GM23338 (cell line): ENCODE data around the gene GEMIN8. TPM values are rescaled to one million over a fixed set of nuclear protein-coding genes. Genes with fewer than 3 reads are reported as not detected.

ENCODE experiments used
- ATAC-seq: fragments of 200-7000 bp; cut with Tn5 transposase; 3 replicates; pipeline ENCODE4 v1.9.1; 2020
- DNase-seq: peaks from one replicate; pipeline ENCODE4 v3.0.0-alpha.2; 2015; ENCODE audit warnings: low spot score
- H2AFZ ChIP-seq: fragments of 200-600 bp; sonication (generic); 2 replicates; pipeline ENCODE4 v1.8.0; 2016; ENCODE audit warnings: antibody characterized with exemption, mild to moderate bottlenecking, moderate library complexity
- H3F3A ChIP-seq: fragments of 200-600 bp; sonication (generic); replicated peaks from 2 replicates; pipeline ENCODE4 v1.8.0; 2017; ENCODE audit warnings: antibody characterized with exemption, mixed run types, low read depth
- H3K27ac ChIP-seq: fragments of 200-600 bp; sonication (generic); 2 replicates; pipeline ENCODE4 v1.6.1; 2016; ENCODE audit warnings: low read depth
- H3K27me3 ChIP-seq: fragments of 200-600 bp; sonication (generic); 2 replicates; pipeline ENCODE4 v1.8.0; 2016; ENCODE audit warnings: mild to moderate bottlenecking, mixed run types, moderate library complexity; ENCODE audit not compliant: insufficient read depth
- H3K36me3 ChIP-seq: fragments of 200-600 bp; sonication (generic); 2 replicates; pipeline ENCODE4 v1.8.0; 2016; ENCODE audit warnings: mild to moderate bottlenecking; ENCODE audit not compliant: insufficient read depth
- H3K4me1 ChIP-seq: fragments of 200-600 bp; sonication (generic); 2 replicates; pipeline ENCODE4 v1.8.0; 2016; ENCODE audit warnings: mild to moderate bottlenecking, moderate library complexity; ENCODE audit not compliant: insufficient read depth
- H3K4me2 ChIP-seq: fragments of 200-600 bp; sonication (generic); 2 replicates; pipeline ENCODE4 v1.7.1; 2017; ENCODE audit warnings: mixed run types
- H3K4me3 ChIP-seq: fragments of 200-600 bp; sonication (generic); 2 replicates; pipeline ENCODE4 v1.6.1; 2016; ENCODE audit warnings: mixed run types
- H3K79me2 ChIP-seq: fragments of 200-600 bp; sonication (generic); replicated peaks from 2 replicates; pipeline ENCODE4 v1.8.0; 2017; ENCODE audit warnings: mild to moderate bottlenecking; ENCODE audit not compliant: insufficient read depth
- H3K9me2 ChIP-seq: fragments of 200-600 bp; sonication (generic); 2 replicates; pipeline ENCODE4 v1.8.0; 2017; ENCODE audit not compliant: insufficient read depth
- H4K20me1 ChIP-seq: fragments of 200-600 bp; sonication (generic); replicated peaks from 2 replicates; pipeline ENCODE4 v1.8.0; 2017; ENCODE audit warnings: mild to moderate bottlenecking; ENCODE audit not compliant: insufficient read depth
- H3K27ac Mint-ChIP-seq: 2 replicates; pipeline ENCODE4 v1.8.0; 2020; ENCODE audit warnings: inconsistent platforms, mild to moderate bottlenecking, moderate library complexity, mixed read lengths
- H3K27me3 Mint-ChIP-seq: 3 replicates; pipeline ENCODE4 v1.8.0; 2022; ENCODE audit warnings: low read depth, mild to moderate bottlenecking, moderate library complexity, mixed read lengths, inconsistent platforms; ENCODE audit not compliant: insufficient read depth, poor library complexity
- H3K36me3 Mint-ChIP-seq: 3 replicates; pipeline ENCODE4 v1.8.0; 2021; ENCODE audit warnings: low read depth, mild to moderate bottlenecking, inconsistent platforms, moderate library complexity, mixed read lengths
- H3K4me1 Mint-ChIP-seq: 3 replicates; pipeline ENCODE4 v1.8.0; 2020; ENCODE audit warnings: mild to moderate bottlenecking, inconsistent platforms, mixed read lengths
- H3K4me3 Mint-ChIP-seq: 3 replicates; pipeline ENCODE4 v1.8.0; 2021; ENCODE audit warnings: moderate library complexity, mild to moderate bottlenecking, inconsistent platforms, mixed read lengths
- H3K9me3 Mint-ChIP-seq: 3 replicates; pipeline ENCODE4 v1.8.0; 2020; ENCODE audit warnings: moderate library complexity, mild to moderate bottlenecking, inconsistent platforms, mixed read lengths
- CREB1 ChIP-seq: fragments of 250-450 bp; sonication (Bioruptor Pico); IDR thresholded peaks from 2 replicates; pipeline ENCODE4 v1.5.0; 2020; ENCODE audit warnings: low read depth, mild to moderate bottlenecking, moderate library complexity
- EZH2 ChIP-seq: fragments of 200-600 bp; sonication (generic); IDR thresholded peaks from one replicate; pipeline ENCODE4 v1.8.0; 2017; ENCODE audit warnings: antibody characterized with exemption, mild to moderate bottlenecking, low read depth; ENCODE audit not compliant: unreplicated experiment
- JUNB ChIP-seq: IDR thresholded peaks from one replicate; pipeline ENCODE4 v1.6.1; 2016; ENCODE audit warnings: antibody characterized with exemption; ENCODE audit not compliant: unreplicated experiment
- NANOG ChIP-seq: IDR thresholded peaks from 2 replicates; pipeline ENCODE4 v1.6.1; 2016; ENCODE audit warnings: antibody characterized with exemption, borderline replicate concordance
- POLR2AphosphoS5 ChIP-seq: IDR thresholded peaks from 2 replicates; pipeline ENCODE4 v1.6.1; 2016; ENCODE audit warnings: antibody characterized with exemption, low read depth
- ZNF114 ChIP-seq: fragments of 250-450 bp; sonication (Bioruptor Pico); IDR thresholded peaks from 2 replicates; pipeline ENCODE4 v1.5.0; 2020; ENCODE audit warnings: mild to moderate bottlenecking, moderate library complexity
- ZNF331 ChIP-seq: fragments of 250-450 bp; sonication (Bioruptor Pico); IDR thresholded peaks from 2 replicates; pipeline ENCODE4 v1.5.0; 2020; ENCODE audit warnings: low read depth, mild to moderate bottlenecking, moderate library complexity
- ZNF462 ChIP-seq: fragments of 250-450 bp; sonication (Bioruptor Pico); IDR thresholded peaks from 2 replicates; pipeline ENCODE4 v1.5.0; 2020; ENCODE audit warnings: mild to moderate bottlenecking, moderate library complexity
- polyA plus RNA-seq: library from polyadenylated mRNA; unstranded; fragments of >200 nt; fragmentation: Nextera tagmentation; extraction: Ambion mirVana; gene quantifications from 2 replicates; pipeline ENCODE4 v1.2.1, GENCODE V29; 2016
- total RNA-seq: library from RNA; depleted of rRNA; stranded (reverse); fragments of >200 nt; shearing (Covaris generic); gene quantifications from 2 replicates; pipeline ENCODE4 v1.2.3, GENCODE V29; 2014
- TF ChIP-seq, protein P1 (sequence below): IDR thresholded peaks from one replicate; pipeline ENCODE4 v1.6.1; 2018; ENCODE audit warnings: antibody characterized with exemption; ENCODE audit not compliant: unreplicated experiment

GEMIN8 gene
- total and polyA plus RNA-seq, 2 experiments from 2014 or later, result 16.5 to 19.9 TPM

- H3K27me3 ChIP-seq, result no peaks in the 10 kb centered on the region
- no peaks in the 10 kb centered on the region for H4K20me1 ChIP-seq
- no peaks in the 10 kb centered on the region; the same call in 2 of the 3 replicates for H3K9me3 Mint-ChIP-seq
- DNase-seq, result no peak
- no peaks in the 10 kb centered on the region for H3F3A ChIP-seq
- no peak overlapping the region for H3K4me3 ChIP-seq
- no peak overlapping the region for H3K4me2 ChIP-seq
- no peaks in the 10 kb centered on the region for H3K79me2 ChIP-seq
- H3K27ac Mint-ChIP-seq, result no peak overlapping the region
- peaks cover 12% of the 10 kb centered on the region for H3K4me1 ChIP-seq
- H3K4me1 Mint-ChIP-seq, result peaks cover 13% of the 10 kb centered on the region
- H3K9me2 ChIP-seq, result no peaks in the 10 kb centered on the region
- peaks cover 2% of the 10 kb centered on the region for H3K27me3 Mint-ChIP-seq
- H3K36me3 ChIP-seq, result no peaks in the 10 kb centered on the region
- no peaks in the 10 kb centered on the region for H3K36me3 Mint-ChIP-seq
- TF ChIP-seq CREB1 (CRISPR knock-in tag) (no peak), EZH2 (no peak), ZNF114 (CRISPR knock-in tag) (no peak), ZNF462 (CRISPR knock-in tag) (no peak), ZNF331 (CRISPR knock-in tag) (no peak), NANOG (no peak), POLR2AphosphoS5 (no peak), JUNB (no peak)
- TF ChIP-seq, protein P1, sequence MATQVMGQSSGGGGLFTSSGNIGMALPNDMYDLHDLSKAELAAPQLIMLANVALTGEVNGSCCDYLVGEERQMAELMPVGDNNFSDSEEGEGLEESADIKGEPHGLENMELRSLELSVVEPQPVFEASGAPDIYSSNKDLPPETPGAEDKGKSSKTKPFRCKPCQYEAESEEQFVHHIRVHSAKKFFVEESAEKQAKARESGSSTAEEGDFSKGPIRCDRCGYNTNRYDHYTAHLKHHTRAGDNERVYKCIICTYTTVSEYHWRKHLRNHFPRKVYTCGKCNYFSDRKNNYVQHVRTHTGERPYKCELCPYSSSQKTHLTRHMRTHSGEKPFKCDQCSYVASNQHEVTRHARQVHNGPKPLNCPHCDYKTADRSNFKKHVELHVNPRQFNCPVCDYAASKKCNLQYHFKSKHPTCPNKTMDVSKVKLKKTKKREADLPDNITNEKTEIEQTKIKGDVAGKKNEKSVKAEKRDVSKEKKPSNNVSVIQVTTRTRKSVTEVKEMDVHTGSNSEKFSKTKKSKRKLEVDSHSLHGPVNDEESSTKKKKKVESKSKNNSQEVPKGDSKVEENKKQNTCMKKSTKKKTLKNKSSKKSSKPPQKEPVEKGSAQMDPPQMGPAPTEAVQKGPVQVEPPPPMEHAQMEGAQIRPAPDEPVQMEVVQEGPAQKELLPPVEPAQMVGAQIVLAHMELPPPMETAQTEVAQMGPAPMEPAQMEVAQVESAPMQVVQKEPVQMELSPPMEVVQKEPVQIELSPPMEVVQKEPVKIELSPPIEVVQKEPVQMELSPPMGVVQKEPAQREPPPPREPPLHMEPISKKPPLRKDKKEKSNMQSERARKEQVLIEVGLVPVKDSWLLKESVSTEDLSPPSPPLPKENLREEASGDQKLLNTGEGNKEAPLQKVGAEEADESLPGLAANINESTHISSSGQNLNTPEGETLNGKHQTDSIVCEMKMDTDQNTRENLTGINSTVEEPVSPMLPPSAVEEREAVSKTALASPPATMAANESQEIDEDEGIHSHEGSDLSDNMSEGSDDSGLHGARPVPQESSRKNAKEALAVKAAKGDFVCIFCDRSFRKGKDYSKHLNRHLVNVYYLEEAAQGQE, result no peak
- H3K27ac ChIP-seq, result no peak overlapping the region
- H3K4me3 Mint-ChIP-seq, result no peak overlapping the region
- H2AFZ ChIP-seq, result peak overlapping the region; percentile 69; the same call in 1 of the 2 replicates
- ATAC-seq, result no peak
Measured at GRCh38 chrX:13966071-13966792, 63.5 kb downstream of the GEMIN8 start.
